ENCODE data around the gene ADORA2A.
A peak's percentile ranks its signal among the peaks of the same experiment; 100 is the strongest.
"Not testable (repeated sequence)": the region's sequence is repeated elsewhere in the genome, so short reads cannot be mapped to it uniquely, and the experiment has no call there.

Gene ADORA2A

GRCh38 chr22:24455751-24456426, 28.5 kb downstream of the ADORA2A start:
- DNase-seq: no peak

GRCh38 chr22:24457894-24458420, 30.6 kb downstream of the ADORA2A start:
- DNase-seq: no peak

GRCh38 chr22:24459911-24460310, 32.5 kb downstream of the ADORA2A start:
- no peak for DNase-seq

- DNase-seq: peak; percentile 61
These were observed 33.2 kb downstream of the ADORA2A start for GRCh38 chr22:24460418-24461089.

GRCh38 chr22:24463071-24463760, 35.8 kb downstream of the ADORA2A start:
- no peak for DNase-seq

- DNase-seq: peak; percentile 65
These were observed 38.2 kb downstream of the ADORA2A start for GRCh38 chr22:24465566-24465965.

GRCh38 chr22:24465975-24466374, 38.6 kb downstream of the ADORA2A start:
- DNase-seq: no peak

- peak; percentile 91 for DNase-seq
These were observed 39.4 kb downstream of the ADORA2A start for GRCh38 chr22:24466716-24467328.

- DNase-seq: no peak
These were observed 39.9 kb downstream of the ADORA2A start for GRCh38 chr22:24467340-24467739.

GRCh38 chr22:24471570-24471969, 44.2 kb downstream of the ADORA2A start:
- DNase-seq: peak; percentile 81

- no peak for DNase-seq
These were observed 45.9 kb downstream of the ADORA2A start for GRCh38 chr22:24473284-24473683.

GRCh38 chr22:24474221-24474620, 46.8 kb downstream of the ADORA2A start:
- DNase-seq: peak; percentile 94

- DNase-seq: peak; percentile 66
These were observed 47.4 kb downstream of the ADORA2A start for GRCh38 chr22:24474649-24475255.

- DNase-seq: no peak
These were observed 54.2 kb downstream of the ADORA2A start for GRCh38 chr22:24481641-24482040.

GRCh38 chr22:24482575-24482974, 55.2 kb downstream of the ADORA2A start:
- peak; percentile 86 for DNase-seq

GRCh38 chr22:24482998-24483397, 55.6 kb downstream of the ADORA2A start:
- no peak for DNase-seq

- no peak for DNase-seq
These were observed 56.7 kb downstream of the ADORA2A start for GRCh38 chr22:24483976-24484545.

- no peak for DNase-seq
These were observed 57.8 kb downstream of the ADORA2A start for GRCh38 chr22:24485170-24485569.

GRCh38 chr22:24485608-24486007, 58.2 kb downstream of the ADORA2A start:
- DNase-seq: no peak

GRCh38 chr22:24486501-24486921, 59.1 kb downstream of the ADORA2A start:
- peak; percentile 86 for DNase-seq

GRCh38 chr22:24489011-24489410, 61.6 kb downstream of the ADORA2A start:
- peak; percentile 43 for DNase-seq

GRCh38 chr22:24489434-24489833, 62.0 kb downstream of the ADORA2A start:
- not testable (repeated sequence) for DNase-seq
